HG03039 (cell line): Measurements from ENCODE around the gene FOSL2.

Experiments used
- ATAC-seq: cut with Tn5 transposase; IDR thresholded peaks from one replicate; pipeline ENCODE4 v1.9.1; 2021; ENCODE audit warnings: mild to moderate bottlenecking, moderate library complexity; ENCODE audit not compliant: unreplicated experiment

FOSL2 gene

GRCh38 chr2:28394331-28394877 lies 1.7 kb downstream of the FOSL2 start:
- no peak for ATAC-seq

GRCh38 chr2:28394997-28395333 lies 2.3 kb downstream of the FOSL2 start:
- no peak for ATAC-seq

DNA sequence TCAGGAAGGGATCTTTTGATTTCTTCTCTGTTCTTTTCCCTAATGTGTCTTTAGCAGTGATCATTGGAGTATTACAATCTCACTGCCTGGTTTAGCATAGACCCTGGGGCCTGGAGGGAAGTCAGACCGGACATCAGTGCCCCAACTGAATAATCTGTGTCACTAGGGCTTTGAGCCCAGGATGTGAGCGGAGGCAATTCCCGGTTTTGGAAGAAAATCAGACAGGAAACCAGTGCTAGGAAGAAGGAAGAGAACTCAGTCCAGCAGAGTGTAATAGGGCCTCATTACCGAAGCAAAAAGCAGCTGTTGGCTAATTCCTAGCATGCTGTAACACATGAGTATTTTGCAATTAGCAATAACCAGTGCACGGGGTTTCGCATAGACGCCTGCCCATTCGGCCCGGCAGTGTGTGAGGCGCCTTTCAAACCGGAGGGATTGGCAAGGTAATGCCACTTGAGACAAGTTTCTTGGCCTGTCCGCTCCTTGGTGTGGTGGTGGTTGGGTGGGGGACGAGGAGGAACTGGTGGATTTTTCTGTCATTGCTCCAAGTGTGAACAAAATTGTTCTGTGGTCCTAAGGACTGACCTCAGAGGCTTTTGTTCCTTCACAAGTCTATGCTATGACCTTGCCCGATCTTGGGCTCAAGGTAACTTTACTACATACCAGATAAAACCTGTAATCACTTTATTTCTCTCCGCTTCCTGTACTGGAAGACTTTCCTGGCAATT lies 2.8 kb downstream of the FOSL2 start:
- ATAC-seq = no peak

- no peak for ATAC-seq
Observed at GRCh38 chr2:28397043-28397381, 4.4 kb downstream of the FOSL2 start.

DNA sequence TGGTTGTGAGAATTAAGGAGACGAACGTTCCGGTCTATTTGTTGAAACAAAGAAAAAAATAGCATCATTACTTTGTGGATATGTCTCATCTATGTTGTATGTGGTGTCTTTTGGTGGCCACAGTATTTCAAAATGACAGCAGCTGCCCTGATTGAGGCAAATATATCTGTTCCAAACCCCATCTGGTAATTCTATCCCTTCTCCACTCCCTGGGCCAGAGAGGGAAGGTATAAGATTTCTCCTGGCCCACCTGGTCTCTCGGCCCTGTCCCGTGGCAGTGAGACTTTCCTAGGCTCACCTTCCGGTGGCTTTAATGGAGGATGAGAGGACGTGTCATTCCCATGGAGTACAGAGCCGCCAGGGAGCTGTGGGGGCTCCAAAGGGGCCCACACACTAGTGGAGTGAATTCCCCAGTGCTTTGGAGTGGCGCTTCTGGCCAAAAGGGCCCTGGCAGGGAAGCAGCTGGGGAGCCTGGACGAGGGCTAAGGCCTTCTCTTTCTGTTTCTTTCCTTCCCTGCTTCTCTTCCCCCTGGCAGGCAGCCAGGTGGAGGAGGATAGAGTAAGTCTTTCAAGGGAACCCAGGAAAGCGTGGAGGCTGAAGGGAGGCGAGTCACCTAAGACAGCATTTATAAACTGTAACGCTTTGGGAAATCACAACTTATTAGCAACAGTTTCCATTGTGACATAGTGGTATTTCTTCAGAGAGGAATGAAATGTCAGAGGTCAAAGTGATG lies 5.6 kb downstream of the FOSL2 start:
- ATAC-seq = no peak

DNA sequence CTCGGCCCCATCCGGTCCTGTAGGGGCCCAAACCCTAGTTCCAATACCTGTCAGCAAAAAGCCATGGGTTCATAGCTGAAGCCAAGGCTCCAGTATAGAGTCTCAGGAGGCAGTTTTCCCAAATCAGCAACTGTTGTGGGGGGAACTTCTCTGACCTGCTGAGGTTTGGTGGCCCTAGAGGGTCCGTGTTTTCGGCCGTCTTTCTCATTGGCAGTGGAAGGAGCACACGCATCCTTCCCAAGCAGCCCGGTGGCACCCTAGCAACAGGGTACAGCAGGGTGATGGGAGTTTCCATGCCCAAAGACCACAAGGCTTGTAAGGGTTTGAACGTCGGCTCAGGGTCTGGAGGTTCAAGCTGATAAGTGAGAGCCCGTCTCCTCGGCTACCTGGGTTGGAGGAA lies 6.6 kb downstream of the FOSL2 start:
- ATAC-seq = no peak

GRCh38 chr2:28399956-28400355 lies 7.3 kb downstream of the FOSL2 start:
- ATAC-seq = no peak

DNA sequence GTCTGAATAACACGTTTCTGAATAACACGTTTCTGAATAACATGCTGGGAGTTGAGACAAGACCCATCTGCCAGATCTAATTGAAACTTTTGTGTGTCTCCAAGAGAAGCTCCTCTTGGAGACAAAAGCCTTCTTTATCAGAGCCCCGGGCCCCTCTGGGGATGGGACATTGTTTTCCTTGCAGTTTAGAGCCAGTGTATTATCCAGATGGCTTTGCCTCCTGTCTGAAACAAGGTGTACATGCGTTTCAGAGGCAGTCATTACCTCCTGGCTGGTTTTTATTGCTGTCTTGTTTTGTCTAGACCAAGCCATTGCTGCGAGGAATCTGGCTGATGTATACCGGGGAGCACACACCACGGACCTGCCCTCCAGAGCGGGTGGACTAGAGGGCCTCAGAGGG lies 7.8 kb downstream of the FOSL2 start:
- ATAC-seq = no peak

GRCh38 chr2:28400921-28401320 lies 8.3 kb downstream of the FOSL2 start:
- no peak for ATAC-seq

DNA sequence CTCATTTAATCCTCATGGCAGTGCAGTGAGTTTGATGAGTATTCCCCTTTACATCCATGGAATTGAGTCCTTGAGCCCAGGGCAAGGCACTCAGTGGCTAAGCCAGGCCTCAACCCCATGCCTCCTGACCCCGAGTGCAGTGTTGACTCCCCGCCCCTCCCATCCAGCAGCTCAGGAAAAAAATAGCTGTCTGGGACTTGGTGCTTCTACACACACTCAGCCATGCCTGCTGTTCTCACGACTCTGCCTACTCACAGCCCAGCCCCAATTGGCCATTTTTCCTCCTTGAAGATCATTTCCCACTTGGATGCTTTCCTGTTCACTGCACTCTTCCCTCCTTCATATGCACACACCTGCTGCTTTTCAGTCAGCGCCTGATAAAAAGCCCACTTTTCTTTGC lies 8.8 kb downstream of the FOSL2 start:
- ATAC-seq = no peak

- no peak for ATAC-seq
Observed at GRCh38 chr2:28401948-28402550, 9.4 kb downstream of the FOSL2 start.

- ATAC-seq = no peak
Observed at GRCh38 chr2:28403370-28403956, 10.8 kb downstream of the FOSL2 start.

- no peak for ATAC-seq
Observed at GRCh38 chr2:28404086-28404485, 11.4 kb downstream of the FOSL2 start.

- no peak for ATAC-seq
Observed at GRCh38 chr2:28405537-28405936, 12.9 kb downstream of the FOSL2 start.

DNA sequence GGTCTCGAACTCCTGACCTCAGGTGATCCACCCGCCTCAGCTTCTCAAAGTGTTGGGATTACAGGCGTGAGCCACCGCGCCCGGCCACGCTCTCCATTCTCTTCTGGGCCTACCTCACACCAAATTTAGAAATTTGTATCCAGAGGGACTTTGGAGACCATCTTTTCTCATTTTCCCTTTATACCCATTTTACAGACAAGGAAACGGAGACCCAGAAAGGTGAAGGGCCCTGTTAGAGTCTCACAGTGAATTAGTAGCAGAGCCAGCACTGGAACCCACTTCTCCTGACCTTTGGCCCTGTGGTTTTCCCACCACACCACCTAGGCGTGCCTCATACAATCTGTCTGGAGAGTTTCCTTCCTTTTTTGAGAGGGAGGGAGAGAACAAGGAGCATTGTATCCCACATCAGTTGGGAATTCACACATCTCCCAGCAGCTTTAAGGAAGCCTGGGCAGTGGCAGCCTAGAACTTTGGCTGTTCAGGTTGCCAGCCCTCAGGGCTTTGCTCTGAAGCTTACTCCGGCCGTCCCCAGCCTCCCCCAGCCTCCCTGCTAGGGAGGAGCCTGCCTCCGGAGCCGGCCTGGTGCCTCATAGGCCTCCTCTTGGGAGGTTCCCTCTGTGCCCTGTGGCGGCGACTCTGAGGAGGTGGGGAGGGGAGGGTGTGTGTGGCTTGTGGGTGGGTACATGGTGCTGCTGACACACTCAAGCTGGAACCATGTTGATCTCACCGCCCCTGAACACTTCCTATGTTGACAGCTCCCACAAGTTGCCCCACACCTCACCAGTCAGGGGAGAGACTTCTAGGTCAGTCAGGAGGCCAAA lies 13.8 kb downstream of the FOSL2 start:
- ATAC-seq = no peak

DNA sequence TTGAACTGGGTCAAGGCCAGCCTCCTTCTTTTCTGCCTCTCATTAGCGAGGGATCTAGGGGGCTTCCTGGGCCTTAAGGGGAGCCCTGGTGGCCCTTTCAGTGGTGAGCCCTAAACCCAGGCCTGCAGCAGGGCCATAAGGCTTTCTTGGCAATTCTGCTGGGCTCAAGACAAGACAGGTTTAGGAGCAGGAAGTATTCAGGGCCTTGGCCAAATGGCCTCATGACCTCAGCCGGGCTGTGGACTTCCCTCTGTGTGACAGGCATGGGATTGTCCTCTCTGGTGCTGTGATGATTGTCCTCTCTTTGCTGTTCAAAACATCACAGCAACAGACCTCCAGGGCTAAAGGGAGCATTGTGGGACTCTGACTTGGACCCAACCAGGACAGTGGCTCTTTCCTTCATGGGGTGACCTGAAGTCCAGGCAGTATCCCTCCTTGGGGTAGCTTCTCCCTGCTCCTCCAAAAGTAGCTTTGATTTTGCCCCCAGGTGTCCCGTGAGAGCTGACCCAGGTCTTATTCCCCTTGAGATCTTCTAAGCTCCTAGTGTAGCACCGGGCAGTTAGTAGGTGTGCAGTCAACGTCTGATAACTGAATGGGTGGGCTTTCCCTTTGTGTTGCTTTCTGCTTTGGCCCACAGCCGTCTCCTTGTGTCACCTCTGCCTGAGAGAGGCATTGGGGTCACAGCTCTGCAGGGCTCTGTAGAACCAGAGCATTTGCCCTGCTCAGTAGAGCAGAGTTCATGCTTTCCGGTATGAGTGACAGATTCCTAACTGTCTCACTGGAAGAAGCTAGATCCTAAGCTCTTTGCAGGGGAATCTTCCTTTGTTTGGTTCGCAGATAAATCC lies 14.7 kb downstream of the FOSL2 start:
- ATAC-seq = no peak

- no peak for ATAC-seq
Observed at GRCh38 chr2:28407976-28408690, 15.5 kb downstream of the FOSL2 start.

DNA sequence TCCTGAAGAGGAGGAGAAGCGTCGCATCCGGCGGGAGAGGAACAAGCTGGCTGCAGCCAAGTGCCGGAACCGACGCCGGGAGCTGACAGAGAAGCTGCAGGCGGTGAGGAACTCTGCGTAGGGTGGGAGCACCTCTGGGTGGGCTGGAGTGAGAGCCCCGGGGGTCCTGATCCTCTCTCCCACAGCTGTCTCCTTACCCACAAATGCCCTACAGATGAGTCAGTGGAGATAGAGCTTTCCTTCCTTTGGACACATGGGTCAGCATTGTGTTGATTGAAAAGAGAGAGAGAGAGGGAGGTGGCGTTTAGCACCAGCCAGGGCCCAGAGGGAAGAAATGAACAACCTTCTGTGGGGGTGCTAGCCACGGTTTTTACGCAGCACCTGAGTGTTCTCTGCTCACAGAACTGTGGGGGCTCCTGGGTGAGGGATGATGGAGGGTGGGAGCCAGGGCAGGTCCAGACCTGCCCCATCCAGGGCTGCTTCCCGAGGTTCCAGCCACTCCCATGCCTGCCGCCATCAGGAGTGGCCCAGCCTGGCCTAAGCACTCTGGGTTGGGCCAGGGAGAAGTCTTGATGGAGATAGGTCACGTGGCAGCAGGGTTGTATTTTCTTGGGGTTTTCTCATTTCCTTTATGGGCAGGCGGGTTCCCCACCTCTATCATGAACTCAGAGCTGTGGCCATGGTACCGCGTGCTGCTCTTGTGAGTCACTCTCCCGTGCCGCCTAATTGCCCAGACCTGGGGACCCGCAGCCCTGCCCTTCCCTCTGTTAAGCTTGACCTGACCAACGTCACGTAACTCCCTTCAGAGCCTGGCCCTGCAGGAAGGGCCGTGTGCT lies 16.3 kb downstream of the FOSL2 start:
- no peak for ATAC-seq
